Keratinocyte (primary cell): ENCODE measurements around the gene CPA4.

Experiments
- CTCF ChIP-seq, 3 experiments: IDR thresholded peaks in 1 of 3; conservative IDR thresholded peaks in 1 of 3; optimal IDR thresholded peaks in 1 of 3; 2 replicates in 2 of 3; 3 replicates in 1 of 3; pipeline versions ENCODE3 to v1.5.1; 2011; ENCODE audit warnings: low read length in 3 of 3, mild to moderate bottlenecking in 3 of 3, moderate library complexity in 2 of 3, control low read depth in 1 of 3, inconsistent platforms in 1 of 3; ENCODE audit not compliant: insufficient read depth in 2 of 3; ENCODE audit errors: extremely low read depth in 1 of 3
- EZH2 ChIP-seq: IDR thresholded peaks from one replicate; pipeline ENCODE4 v1.6.1; 2012; ENCODE audit warnings: inconsistent platforms, mild to moderate bottlenecking, low read length, moderate library complexity

DNA sequence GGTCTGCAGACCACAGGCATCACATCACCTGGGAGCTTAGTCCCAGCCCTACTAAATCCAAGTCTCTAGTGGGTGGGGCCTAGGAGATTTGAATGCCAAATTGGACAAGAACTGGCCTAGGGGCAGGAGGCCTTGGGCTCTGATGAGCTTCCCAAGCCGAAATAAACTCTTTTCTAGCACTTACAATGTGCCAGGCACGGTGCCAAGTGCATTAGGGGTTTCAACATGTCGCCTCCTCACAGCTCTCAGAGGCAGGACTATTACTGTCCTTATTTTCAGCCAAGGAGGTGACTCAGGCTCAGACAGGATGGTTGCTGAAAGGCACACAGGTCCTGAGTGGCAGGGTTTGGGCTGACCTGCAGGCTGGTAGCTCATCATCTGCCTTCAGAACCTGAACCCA, 78.1 kb downstream of the CPA4 start:
- no peak for TF ChIP-seq CTCF (optimal IDR thresholded peaks at IDR 0.05 in 1 of 3, IDR thresholded peaks at IDR 0.05 in 1 of 3, conservative IDR thresholded peaks at IDR 0.05 in 1 of 3; ENCODE audit: extremely low read depth in 1 of 3, insufficient read depth in 2 of 3, low read length in 3 of 3)
- no peak for TF ChIP-seq EZH2
